Measurements from ENCODE around the gene CEACAM3. TPM values are rescaled to one million over a fixed set of nuclear protein-coding genes. Genes with fewer than 3 reads are reported as not detected.

Gene CEACAM3
- total RNA-seq, 4 donors from 2014 or later: 0.42 to 1.3 (median 0.99) TPM

DNA sequence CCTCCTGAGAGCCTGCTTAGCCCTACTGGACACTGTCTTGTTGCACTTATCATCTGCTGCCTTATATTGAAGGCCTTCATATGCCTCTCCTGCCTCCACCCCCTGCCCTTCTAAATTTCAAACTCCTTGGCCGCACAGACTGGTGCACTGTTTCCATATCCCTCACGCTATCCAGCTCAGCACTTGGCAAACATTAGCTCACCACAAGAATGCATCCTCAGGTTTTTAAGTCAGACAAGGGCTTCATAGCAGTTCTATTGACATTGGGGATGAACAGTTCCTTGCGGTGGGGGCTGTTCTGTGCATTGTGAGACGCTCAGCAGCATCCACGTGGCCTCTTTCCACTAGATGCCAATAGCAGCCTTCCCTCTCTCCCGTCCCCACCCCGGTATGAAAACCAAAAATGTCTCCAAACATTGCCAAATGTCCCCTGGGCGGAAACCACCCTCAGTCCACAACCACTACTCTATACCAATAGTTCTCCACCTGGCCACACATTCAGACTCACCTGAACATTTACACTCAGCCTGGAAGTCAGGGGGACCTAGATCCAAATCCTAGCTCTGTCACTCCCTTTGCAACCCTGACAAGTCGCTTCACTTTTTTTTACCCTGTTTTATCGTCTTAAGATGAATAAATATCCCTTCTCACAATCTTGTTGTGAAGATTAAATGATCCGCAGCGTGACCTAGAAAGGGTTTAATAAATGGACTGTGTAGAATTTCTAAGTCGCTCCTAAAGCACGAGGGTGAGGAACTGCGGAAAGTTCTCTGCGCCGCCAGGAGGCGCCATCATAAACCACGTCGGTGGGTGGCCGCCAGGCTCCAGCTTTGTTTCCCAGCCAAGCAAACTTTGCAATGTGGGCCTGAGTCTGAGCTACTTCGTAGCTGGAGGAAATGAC, 3.6 kb upstream of the CEACAM3 start:
- H3K9me3 ChIP-seq: no peaks in the 10 kb centered on the region
- intact Hi-C loops (cut with DNase I): no loop called here
- H3K27ac ChIP-seq: no peak overlapping the region
- no peak for TF ChIP-seq POLR2A (IDR thresholded peaks at IDR 0.05)
- TF ChIP-seq, protein P1, sequence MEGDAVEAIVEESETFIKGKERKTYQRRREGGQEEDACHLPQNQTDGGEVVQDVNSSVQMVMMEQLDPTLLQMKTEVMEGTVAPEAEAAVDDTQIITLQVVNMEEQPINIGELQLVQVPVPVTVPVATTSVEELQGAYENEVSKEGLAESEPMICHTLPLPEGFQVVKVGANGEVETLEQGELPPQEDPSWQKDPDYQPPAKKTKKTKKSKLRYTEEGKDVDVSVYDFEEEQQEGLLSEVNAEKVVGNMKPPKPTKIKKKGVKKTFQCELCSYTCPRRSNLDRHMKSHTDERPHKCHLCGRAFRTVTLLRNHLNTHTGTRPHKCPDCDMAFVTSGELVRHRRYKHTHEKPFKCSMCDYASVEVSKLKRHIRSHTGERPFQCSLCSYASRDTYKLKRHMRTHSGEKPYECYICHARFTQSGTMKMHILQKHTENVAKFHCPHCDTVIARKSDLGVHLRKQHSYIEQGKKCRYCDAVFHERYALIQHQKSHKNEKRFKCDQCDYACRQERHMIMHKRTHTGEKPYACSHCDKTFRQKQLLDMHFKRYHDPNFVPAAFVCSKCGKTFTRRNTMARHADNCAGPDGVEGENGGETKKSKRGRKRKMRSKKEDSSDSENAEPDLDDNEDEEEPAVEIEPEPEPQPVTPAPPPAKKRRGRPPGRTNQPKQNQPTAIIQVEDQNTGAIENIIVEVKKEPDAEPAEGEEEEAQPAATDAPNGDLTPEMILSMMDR (IDR thresholded peaks at IDR 0.05): peak; percentile 47 to 82 (median 68)
- DNase-seq: no peak
- no peak overlapping the region for H3K4me3 ChIP-seq
- H3K27me3 ChIP-seq: peaks cover 0 to 82% (median 0%) of the 10 kb centered on the region in 4 donors
- peaks cover 0 to 9% (median 0%) of the 10 kb centered on the region in 3 donors for H3K4me1 ChIP-seq
- no peaks in the 10 kb centered on the region for H3K36me3 ChIP-seq
- 17 to 19% methylated on average over 21 of the region's 22 CpGs for WGBS, 2 donors

DNA sequence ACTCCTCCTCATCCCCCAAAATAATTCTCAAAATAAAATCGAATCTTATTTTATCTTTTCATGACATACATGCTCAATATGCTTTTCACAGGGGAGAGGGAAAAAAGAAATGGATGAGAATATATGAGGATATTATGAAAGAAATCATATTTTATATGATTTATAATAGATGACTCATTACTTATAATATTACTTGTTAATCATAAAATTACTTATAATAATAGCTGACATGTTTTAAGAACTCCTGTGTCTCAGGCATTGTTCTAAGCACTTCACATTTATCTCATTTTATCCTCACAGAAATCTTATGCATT, 3.0 kb upstream of the CEACAM3 start:
- Histone ChIP-seq H3K4me1 (peaks cover 0 to 13% (median 2%) of the 10 kb centered on the region in 3 donors), H3K4me3 (no peak overlapping the region), H3K9me3 (no peaks in the 10 kb centered on the region), H3K27ac (no peak overlapping the region), H3K36me3 (no peaks in the 10 kb centered on the region), H3K27me3 (peaks cover 0 to 79% (median 0%) of the 10 kb centered on the region in 4 donors)
- 0% methylated on average over 1 of the region's 1 CpG for WGBS, 2 donors
- intact Hi-C loops (cut with DNase I): no loop called here
- no peak for DNase-seq
- TF ChIP-seq, protein P1 (IDR thresholded peaks at IDR 0.05): no peak
- TF ChIP-seq POLR2A (IDR thresholded peaks at IDR 0.05): no peak

DNA sequence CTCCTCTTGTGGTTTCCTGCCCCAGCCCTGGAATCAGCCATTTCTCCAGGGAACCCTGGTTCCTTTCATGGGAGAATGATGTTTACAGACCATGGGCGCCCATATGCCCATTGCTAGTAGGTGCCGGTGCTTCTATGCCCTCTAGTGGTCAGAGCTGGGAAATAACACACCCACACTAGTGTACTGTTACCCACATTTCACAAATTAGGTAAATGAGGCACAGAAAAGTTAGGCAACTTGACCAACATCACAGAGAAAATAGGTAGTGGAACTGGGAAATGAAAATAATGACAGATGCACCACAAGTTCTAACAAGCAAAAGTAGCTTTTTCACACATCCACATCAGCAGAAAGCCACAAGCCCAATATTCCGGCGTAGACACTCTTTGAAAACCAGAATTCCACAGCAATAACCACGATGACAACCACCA, 1.3 kb upstream of the CEACAM3 start:
- Histone ChIP-seq H3K36me3 (no peaks in the 10 kb centered on the region), H3K27ac (no peak overlapping the region), H3K4me3 (no peak overlapping the region), H3K4me1 (peaks cover 5 to 30% (median 14%) of the 10 kb centered on the region in 3 donors), H3K9me3 (no peaks in the 10 kb centered on the region), H3K27me3 (peaks cover 0 to 69% (median 0%) of the 10 kb centered on the region in 4 donors)
- TF ChIP-seq, protein P1 (IDR thresholded peaks at IDR 0.05): peak; percentile 61 to 83 (median 74)
- no peak for TF ChIP-seq POLR2A (IDR thresholded peaks at IDR 0.05)
- 36 to 37% methylated on average over 5 of the region's 5 CpGs for WGBS, 2 donors
- intact Hi-C loops (cut with DNase I): no loop called here
- DNase-seq: no peak

DNA sequence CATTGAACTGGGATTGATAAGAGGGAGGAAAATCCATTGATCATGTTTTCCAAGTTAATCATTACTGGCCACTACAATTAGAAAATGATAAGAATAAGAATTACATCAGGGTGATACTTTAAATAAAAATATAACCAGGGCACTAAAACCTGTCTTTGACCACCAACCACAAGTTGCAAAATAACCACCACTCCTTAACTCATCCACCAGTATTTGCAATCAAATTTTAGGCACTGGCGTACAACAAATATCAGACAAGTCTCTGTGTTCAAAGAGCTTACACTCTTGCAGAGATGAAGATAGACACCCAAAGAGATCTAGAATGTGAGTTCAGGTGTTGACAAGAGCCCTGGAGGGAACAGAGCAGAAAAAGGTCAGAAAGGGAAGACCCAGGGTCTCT, 514 bp downstream of the CEACAM3 start:
- TF ChIP-seq POLR2A (IDR thresholded peaks at IDR 0.05): no peak
- TF ChIP-seq, protein P1 (IDR thresholded peaks at IDR 0.05): no peak
- Histone ChIP-seq H3K27me3 (peaks cover 0 to 50% (median 0%) of the 10 kb centered on the region in 4 donors), H3K4me3 (no peak overlapping the region), H3K27ac (no peak overlapping the region), H3K4me1 (peaks cover 10 to 47% (median 24%) of the 10 kb centered on the region in 3 donors), H3K9me3 (peaks cover 0 to 5% (median 0%) of the 10 kb centered on the region in 3 donors), H3K36me3 (no peaks in the 10 kb centered on the region)
- 89 to 100% methylated on average over 1 of the region's 1 CpG for WGBS, 2 donors
- DNase-seq: no peak
- intact Hi-C loops (cut with DNase I): no loop called here

DNA sequence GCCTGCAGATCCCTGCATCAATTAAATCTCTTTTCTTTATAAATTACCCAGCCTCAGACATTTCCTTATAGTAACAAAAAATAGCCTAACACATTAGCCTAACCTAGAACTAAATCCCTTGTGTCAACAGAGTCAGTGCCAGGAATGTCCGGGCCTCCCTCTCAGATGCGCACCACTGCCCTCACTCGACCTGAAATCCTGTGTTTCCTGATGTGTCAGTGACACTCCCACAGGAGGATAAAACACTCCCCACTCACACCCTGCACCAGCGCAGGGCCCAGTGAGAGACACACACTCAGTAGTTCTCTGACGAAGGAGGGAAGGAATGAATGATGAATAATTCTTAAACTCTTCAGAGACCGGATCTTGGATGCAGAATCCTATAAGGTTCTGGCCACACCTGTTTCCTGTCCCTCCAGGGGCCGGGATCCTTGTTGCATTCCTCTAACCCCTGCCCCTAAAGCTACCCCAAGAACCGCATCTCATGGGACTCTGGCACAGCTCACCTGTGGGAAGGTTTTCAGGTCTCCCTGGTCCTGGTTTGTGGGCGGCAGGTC, 3.1 kb downstream of the CEACAM3 start:
- no peak overlapping the region for H3K4me3 ChIP-seq
- H3K27ac ChIP-seq: peak overlapping the region; percentile 80 to 84 (median 82)
- DNase-seq: no peak
- H3K36me3 ChIP-seq: no peaks in the 10 kb centered on the region
- WGBS, 2 donors: 23 to 44% methylated on average over 7 to 8 of the region's 9 CpGs
- peaks cover 10 to 54% (median 29%) of the 10 kb centered on the region in 3 donors for H3K4me1 ChIP-seq
- H3K9me3 ChIP-seq: peaks cover 0 to 5% (median 0%) of the 10 kb centered on the region in 3 donors
- intact Hi-C loops (cut with DNase I): no loop called here
- peaks cover 0 to 28% (median 0%) of the 10 kb centered on the region in 4 donors for H3K27me3 ChIP-seq
- TF ChIP-seq POLR2A (IDR thresholded peaks at IDR 0.05): no peak
- TF ChIP-seq, protein P1 (IDR thresholded peaks at IDR 0.05): peak in 1 of 6 experiments; percentile 10

Measured in esophagus squamous epithelium (tissue), 5 donors.